Common myeloid progenitor, CD34-positive (primary cell): ENCODE measurements around the gene LPIN2.

Experiments used
- CTCF ChIA-PET: fragments of 350-600 bp; sonication (Branson Sonifier 250); formaldehyde crosslinking; loops from one replicate; lab custom pipeline; 2021; ENCODE audit warnings: antibody characterized with exemption; lab: Charles Lee
- POLR2A ChIA-PET: fragments of 350-600 bp; sonication (Branson Sonifier 250); formaldehyde crosslinking; loops from one replicate; lab custom pipeline; 2021; ENCODE audit warnings: antibody characterized with exemption; lab: Charles Lee
- DNase-seq, 3 donors: peaks; one replicate each; pipeline versions ENCODE4 v3.0.0 to v3.0.0-alpha.2; 2013
- H3K27ac ChIP-seq, 2 experiments: 1 replicate in 1 of 2; 2 replicates in 1 of 2; pipeline ENCODE4 v1.7.0; 2013; ENCODE audit warnings: inconsistent platforms in 2 of 2, low read length in 2 of 2, mild to moderate bottlenecking in 2 of 2, low read depth in 1 of 2, moderate library complexity in 1 of 2; ENCODE audit not compliant: severe bottlenecking in 2 of 2, insufficient read depth in 1 of 2, poor library complexity in 1 of 2
- H3K27me3 ChIP-seq, 5 experiments: replicated peaks in 2 of 5; 1 replicate in 3 of 5; 2 replicates in 2 of 5; pipeline versions ENCODE4 v1.6.1 to v1.7.0; 2013; ENCODE audit warnings: low read length in 4 of 5, mild to moderate bottlenecking in 2 of 5, moderate library complexity in 2 of 5, inconsistent platforms in 1 of 5; ENCODE audit not compliant: insufficient read depth in 5 of 5, control insufficient read depth in 4 of 5
- H3K36me3 ChIP-seq, 4 experiments: 1 replicate in 2 of 4; 2 replicates in 2 of 4; pipeline versions ENCODE4 v1.6.1 to v1.7.0; 2013; ENCODE audit warnings: low read length in 3 of 4, control low read depth in 1 of 4, mild to moderate bottlenecking in 1 of 4; ENCODE audit not compliant: control insufficient read depth in 4 of 4, insufficient read depth in 4 of 4
- H3K4me1 ChIP-seq, 4 experiments: 1 replicate in 3 of 4; 2 replicates in 1 of 4; pipeline versions ENCODE4 v1.6.1 to v1.7.1; 2013; ENCODE audit warnings: low read length in 3 of 4, mild to moderate bottlenecking in 3 of 4, control low read depth in 1 of 4, inconsistent platforms in 1 of 4, moderate library complexity in 1 of 4; ENCODE audit not compliant: control insufficient read depth in 4 of 4, insufficient read depth in 4 of 4; ENCODE audit errors: control extremely low read depth in 1 of 4
- H3K4me3 ChIP-seq, 7 experiments: 1 replicate in 4 of 7; 2 replicates in 3 of 7; pipeline versions ENCODE4 v1.5.1 to v1.7.0; 2013; ENCODE audit warnings: mild to moderate bottlenecking in 7 of 7, low read length in 6 of 7, moderate library complexity in 6 of 7, inconsistent platforms in 2 of 7, low read depth in 2 of 7, control low read depth in 1 of 7; ENCODE audit not compliant: insufficient read depth in 4 of 7, control insufficient read depth in 1 of 7; ENCODE audit errors: extremely low read depth in 1 of 7
- H3K9me3 ChIP-seq, 5 experiments: 1 replicate in 4 of 5; 2 replicates in 1 of 5; pipeline versions ENCODE4 v1.6.1 to v1.7.1; 2013; ENCODE audit warnings: low read length in 4 of 5, mild to moderate bottlenecking in 2 of 5, inconsistent platforms in 1 of 5, low read depth in 1 of 5, moderate library complexity in 1 of 5; ENCODE audit not compliant: control insufficient read depth in 4 of 5, insufficient read depth in 2 of 5; ENCODE audit errors: control extremely low read depth in 1 of 5
- WGBS: methylation state at CpG from one replicate; pipeline ENCODE4 v1.1.5; 2013; ENCODE audit not compliant: insufficient coverage; 5-methylcytosine and 5-hydroxymethylcytosine counted together

Gene LPIN2

GRCh38 chr18:2967357-2967756, 45.6 kb downstream of the LPIN2 start:
- ChIA-PET POLR2A (no interaction called here), CTCF (interaction anchor here (0.7 to 3.3 kb wide), 11 partner anchors 10 to 279 kb away, joined by 3 to 12 read pairs (median 3); no protein-coding TSS in a partner anchor)
- H3K9me3 ChIP-seq: no peaks in the 10 kb centered on the region
- H3K4me1 ChIP-seq: peaks cover 38 to 77% (median 62%) of the 10 kb centered on the region in 4 experiments
- no peaks in the 10 kb centered on the region for H3K27me3 ChIP-seq
- no peak for DNase-seq
- no peak overlapping the region for H3K27ac ChIP-seq
- WGBS: 100% methylated on average over 5 of the region's 11 CpGs
- peaks cover 0 to 4% (median under 1%) of the 10 kb centered on the region in 4 experiments for H3K36me3 ChIP-seq
- H3K4me3 ChIP-seq: no peak overlapping the region

- no peak overlapping the region for H3K4me3 ChIP-seq
- no peaks in the 10 kb centered on the region for H3K27me3 ChIP-seq
- peaks cover 0 to 4% (median under 1%) of the 10 kb centered on the region in 4 experiments for H3K36me3 ChIP-seq
- no peak for DNase-seq
- no peaks in the 10 kb centered on the region for H3K9me3 ChIP-seq
- H3K27ac ChIP-seq: no peak overlapping the region
- CTCF ChIA-PET: interaction anchor here (1.7 to 3.3 kb wide), 4 partner anchors 11 to 19 kb away, joined by 4 to 12 read pairs (median 10); no protein-coding TSS in a partner anchor
- peaks cover 40 to 77% (median 62%) of the 10 kb centered on the region in 4 experiments for H3K4me1 ChIP-seq
- POLR2A ChIA-PET: interaction anchor here (1.0 kb wide), 1 partner anchor 13 kb away, joined by 4 read pairs; no protein-coding TSS in a partner anchor
- 100% methylated on average over 4 of the region's 4 CpGs for WGBS
These were observed 46.4 kb downstream of the LPIN2 start for GRCh38 chr18:2966560-2966959.

- POLR2A ChIA-PET: interaction anchor here (1.0 kb wide), 1 partner anchor 14 kb away, joined by 4 read pairs; no protein-coding TSS in a partner anchor
- H3K4me1 ChIP-seq: peaks cover 39 to 77% (median 63%) of the 10 kb centered on the region in 4 experiments
- CTCF ChIA-PET: interaction anchor here (1.1 to 2.7 kb wide), 3 partner anchors 11 to 19 kb away, joined by 3 to 8 read pairs (median 3); no protein-coding TSS in a partner anchor
These were observed 47.1 kb downstream of the LPIN2 start for GRCh38 chr18:2965797-2966196.

GRCh38 chr18:2964361-2965010, 48.5 kb downstream of the LPIN2 start:
- Histone ChIP-seq H3K36me3 (peaks cover 0 to 4% (median under 1%) of the 10 kb centered on the region in 4 experiments), H3K4me1 (peaks cover 34 to 74% (median 59%) of the 10 kb centered on the region in 4 experiments), H3K9me3 (no peaks in the 10 kb centered on the region), H3K27me3 (no peaks in the 10 kb centered on the region), H3K4me3 (no peak overlapping the region), H3K27ac (no peak overlapping the region)
- ChIA-PET POLR2A (no interaction called here), CTCF (interaction anchor here (0.8 to 2.7 kb wide), 2 partner anchors 15 to 282 kb away, joined by 5 to 8 read pairs; no protein-coding TSS in a partner anchor)
- 100% methylated on average over 4 of the region's 8 CpGs for WGBS
- DNase-seq: no peak

More at GRCh38 chr18:2965797-2966196, 47.1 kb downstream of the LPIN2 start:
- Histone ChIP-seq H3K27me3 (no peaks in the 10 kb centered on the region), H3K4me3 (no peak overlapping the region), H3K36me3 (peaks cover 0 to 4% (median under 1%) of the 10 kb centered on the region in 4 experiments), H3K27ac (no peak overlapping the region), H3K9me3 (no peaks in the 10 kb centered on the region)
- WGBS: 96% methylated on average over 4 of the region's 4 CpGs
- no peak for DNase-seq
